GM18526 (cell line): Measurements from ENCODE around the gene RETSAT.

Experiments
- POLR2A ChIP-seq: IDR thresholded peaks from 3 replicates; pipeline ENCODE4 v1.6.1; 2011; ENCODE audit not compliant: insufficient read length; ENCODE audit errors: extremely low read depth

RETSAT gene

GRCh38 chr2:85323351-85323987 is 30.9 kb downstream of the RETSAT start:
- TF ChIP-seq POLR2A, result no peak

DNA sequence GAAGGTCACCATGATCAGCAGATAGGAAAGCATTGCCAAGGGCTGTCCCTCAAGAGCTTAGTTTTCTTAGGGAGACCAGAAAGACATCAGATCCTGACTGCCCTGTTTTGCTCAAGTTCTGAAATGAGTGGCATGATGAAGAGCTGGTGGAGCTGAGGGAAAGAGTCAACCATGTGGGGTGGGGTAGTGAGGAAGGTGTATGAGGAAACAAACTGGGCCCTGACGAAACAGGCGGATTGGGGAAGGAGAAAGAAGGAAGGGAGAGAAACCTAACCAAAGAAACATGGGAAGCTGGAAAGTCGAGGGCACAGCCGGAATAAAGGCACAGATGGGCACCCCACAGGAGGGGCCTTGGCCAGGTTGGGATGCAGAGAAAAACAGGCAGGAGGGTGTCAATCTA is 34.5 kb downstream of the RETSAT start:
- TF ChIP-seq POLR2A, result no peak

DNA sequence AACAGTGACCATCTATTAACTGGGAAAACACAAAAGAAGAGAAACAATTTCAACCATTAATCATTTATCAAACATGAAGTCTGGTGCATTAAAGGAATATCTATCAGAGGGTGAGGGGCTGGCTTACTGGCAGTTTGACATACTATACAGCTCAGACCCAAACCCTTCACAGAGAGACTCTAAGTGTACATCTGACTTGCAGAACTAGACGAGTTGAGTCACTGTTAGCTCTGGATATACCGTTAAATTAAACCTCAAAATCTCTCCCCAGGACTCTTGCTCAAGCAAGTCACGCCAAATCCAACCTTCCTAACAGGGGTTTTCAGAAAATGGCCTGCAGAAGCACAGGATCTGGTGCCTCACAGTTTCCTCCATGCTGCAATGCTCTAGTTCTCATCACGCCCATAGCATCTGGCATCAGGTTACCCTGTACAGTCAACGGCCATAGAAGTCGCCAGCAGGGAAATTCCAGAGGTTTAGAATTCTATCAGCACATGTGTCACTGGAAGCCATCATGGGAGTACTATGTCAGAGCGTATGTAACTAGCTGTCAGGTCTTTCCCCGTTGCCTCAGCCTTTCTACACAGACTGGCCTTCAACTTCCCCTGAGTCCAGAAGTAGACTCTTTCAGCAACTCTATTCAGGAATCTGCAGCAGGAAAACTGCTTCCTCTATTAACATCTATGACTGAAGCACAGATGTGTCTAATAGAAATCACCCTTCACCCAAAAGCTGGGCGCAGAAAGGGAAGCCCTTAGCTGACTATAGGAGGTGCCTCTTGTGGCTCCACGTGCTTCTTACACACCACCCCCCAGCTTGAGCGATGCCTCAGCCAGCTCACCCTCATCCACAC is 35.9 kb downstream of the RETSAT start:
- TF ChIP-seq POLR2A, result no peak

DNA sequence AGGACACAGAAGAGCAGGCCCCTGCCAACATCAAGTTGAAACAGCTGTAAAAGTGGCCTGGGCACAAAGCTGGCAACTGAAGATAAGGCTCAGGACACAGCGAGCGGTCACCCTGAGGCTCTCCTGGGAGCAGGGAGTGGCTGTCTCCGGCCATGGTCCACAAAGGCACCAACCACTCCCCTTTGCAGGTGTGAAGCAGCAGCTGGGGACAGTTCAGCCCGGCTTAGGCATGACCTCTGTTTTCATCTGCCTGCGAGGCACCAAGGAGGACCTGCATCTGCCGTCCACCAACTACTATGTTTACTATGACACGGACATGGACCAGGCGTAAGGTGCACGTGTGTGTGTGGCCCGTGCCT is 39.5 kb downstream of the RETSAT start:
- no peak for TF ChIP-seq POLR2A

DNA sequence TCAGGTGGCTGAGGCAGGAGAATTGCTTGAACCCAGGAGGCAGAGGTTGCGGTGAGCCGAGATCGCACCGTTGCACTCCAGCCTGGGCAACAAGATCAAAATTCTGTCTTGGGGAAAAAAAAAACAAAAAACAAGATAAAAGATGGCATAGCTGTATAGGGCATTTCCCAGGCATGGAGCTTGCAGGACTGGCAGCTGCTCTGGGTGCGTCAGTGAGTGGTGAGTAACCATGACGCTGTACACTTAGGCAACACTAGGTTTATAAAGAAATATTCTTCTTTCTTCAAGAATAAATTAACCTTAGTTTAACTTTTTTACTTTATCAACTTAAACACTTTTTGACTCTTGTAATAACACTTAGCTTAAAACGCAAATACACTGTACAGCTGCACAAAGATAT is 41.9 kb downstream of the RETSAT start:
- TF ChIP-seq POLR2A, result no peak

- TF ChIP-seq POLR2A, result no peak
Measured at GRCh38 chr2:85310330-85310729, 44.0 kb downstream of the RETSAT start.

DNA sequence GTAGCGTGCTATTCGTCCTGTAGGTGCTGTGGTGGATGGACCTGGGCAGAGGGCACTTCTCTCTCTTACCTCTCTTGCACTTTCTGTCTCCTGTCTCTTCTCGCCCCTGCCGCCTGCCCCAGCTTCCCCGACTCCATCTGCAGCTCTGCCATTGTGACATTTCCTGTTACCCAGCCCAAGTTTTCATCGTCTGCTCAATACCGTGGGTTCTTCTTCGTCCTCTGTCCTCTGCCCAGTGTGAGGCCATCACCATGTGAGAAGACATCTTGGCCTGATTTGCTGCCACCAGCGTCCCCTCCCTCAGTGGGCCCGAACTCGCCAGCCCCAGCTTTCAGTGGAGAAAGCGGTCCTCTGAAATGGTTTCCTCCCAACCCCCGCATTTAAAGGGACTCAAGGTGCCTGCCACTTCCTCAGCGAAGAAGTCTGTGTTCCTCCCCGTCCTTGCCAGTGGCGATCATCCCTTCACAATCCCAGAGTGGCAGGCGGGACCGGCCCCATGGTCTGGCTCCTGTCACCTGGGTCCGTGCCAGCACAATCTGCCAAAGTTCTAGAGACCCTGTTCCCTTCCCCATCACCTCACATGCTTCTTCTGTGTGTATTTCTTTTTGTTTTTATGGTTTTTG is 44.5 kb downstream of the RETSAT start:
- no peak for TF ChIP-seq POLR2A

GRCh38 chr2:85308896-85309555 is 45.3 kb downstream of the RETSAT start:
- no peak for TF ChIP-seq POLR2A

GRCh38 chr2:85308201-85308600 is 46.1 kb downstream of the RETSAT start:
- no peak for TF ChIP-seq POLR2A

- no peak for TF ChIP-seq POLR2A
Measured at GRCh38 chr2:85307527-85307897, 46.8 kb downstream of the RETSAT start.

GRCh38 chr2:85303780-85304531 is 50.4 kb downstream of the RETSAT start:
- TF ChIP-seq POLR2A, result no peak

GRCh38 chr2:85302121-85302520 is 52.2 kb downstream of the RETSAT start:
- TF ChIP-seq POLR2A, result no peak
